Sigmoid colon (tissue), 4 donors: ENCODE results near the gene PCDH15.

Experiments
- CTCF ChIP-seq, 4 experiments: fragments of 450-650 bp in 3 of 4; fragments of 200-600 bp in 1 of 4; IDR thresholded peaks; one replicate each; pipeline ENCODE4 v1.5.1; 2016 to 2019; ENCODE audit warnings: antibody characterized with exemption in 4 of 4, mild to moderate bottlenecking in 3 of 4, moderate library complexity in 2 of 4
- EP300 ChIP-seq, 4 donors: sonication (generic); formaldehyde crosslinking; IDR thresholded peaks; one replicate each; pipeline ENCODE4 v1.6.1; 2017; ENCODE audit warnings: antibody characterized with exemption in 4 of 4
- POLR2A ChIP-seq, 2 donors: fragments of 450-650 bp; IDR thresholded peaks; one replicate each; pipeline ENCODE4 v1.6.1; 2016; ENCODE audit warnings: antibody characterized with exemption in 2 of 2, mild to moderate bottlenecking in 2 of 2, moderate library complexity in 2 of 2

DNA sequence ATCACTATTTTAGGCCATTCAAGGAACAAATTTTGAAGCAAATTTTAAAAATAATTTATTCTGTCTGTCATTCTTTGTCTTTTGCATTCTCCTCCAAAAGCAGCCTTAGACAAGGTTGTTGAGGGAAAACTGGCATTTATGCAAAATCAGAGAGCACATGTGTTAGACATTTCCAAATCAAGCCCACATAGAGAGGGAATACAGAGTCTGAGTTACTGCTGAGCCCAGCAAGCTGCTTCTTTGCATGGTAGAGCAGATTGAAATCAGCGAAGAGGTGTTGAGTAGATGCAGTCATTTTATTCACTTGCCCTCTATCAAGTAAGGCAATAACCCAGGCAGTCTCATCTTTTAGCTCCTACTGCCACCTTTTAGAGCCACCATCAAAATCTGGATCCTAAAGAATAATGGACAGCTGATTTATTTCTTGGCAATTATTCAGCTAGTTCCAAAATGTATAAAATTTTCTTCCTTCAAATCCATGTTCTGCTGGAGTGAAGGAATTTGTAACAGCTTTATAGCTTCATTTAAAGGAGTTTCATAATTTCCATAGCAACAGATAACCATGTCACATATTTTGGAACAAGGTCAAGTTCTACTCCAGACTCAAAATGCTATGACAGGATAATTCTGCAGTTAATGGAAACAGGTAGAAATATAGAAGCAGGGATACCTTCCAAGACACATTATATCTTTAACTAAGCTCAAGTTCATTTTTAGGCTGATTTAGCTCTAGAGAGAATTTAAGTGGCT lies 7.3 kb upstream of the PCDH15 start:
- TF ChIP-seq POLR2A (IDR thresholded peaks at IDR 0.05) (no peak), EP300 (IDR thresholded peaks at IDR 0.05) (no peak), CTCF (IDR thresholded peaks at IDR 0.05) (no peak)
